ENCODE data around the gene HEATR5A. TPM values are rescaled to one million over a fixed set of nuclear protein-coding genes. Genes with fewer than 3 reads are reported as not detected.
"Not testable (repeated sequence)": the region's sequence is repeated elsewhere in the genome, so short reads cannot be mapped to it uniquely, and the experiment has no call there.

Gene HEATR5A
- total and polyA plus RNA-seq, 10 of the 15 experiments (the other 5 are each of a cell fraction or from before 2014, with no cell fraction given) = 5.1 to 37.1 (median 13.8) TPM

DNA sequence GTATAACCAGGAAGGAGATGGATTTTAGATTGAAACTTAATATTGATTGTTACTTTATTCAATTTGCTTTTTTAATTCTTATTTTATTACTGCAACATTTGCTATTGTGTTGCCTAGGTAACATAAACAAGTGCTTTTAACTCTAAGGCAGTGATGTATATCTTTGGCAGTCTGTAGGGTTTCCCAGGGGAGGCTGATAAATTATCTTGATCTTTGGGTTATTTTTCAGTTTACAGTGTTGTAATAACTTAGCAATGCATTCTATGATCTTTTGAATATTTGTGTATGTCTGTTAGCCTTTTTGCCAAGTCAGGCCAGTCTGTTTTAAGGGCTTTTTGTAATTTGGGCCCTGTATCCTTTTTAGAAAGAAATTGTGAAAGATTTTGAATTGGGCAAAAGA, 44.8 kb upstream of the HEATR5A start:
- ChIA-PET RAD21 (ENCODE audit: unreplicated experiment) (no interaction called here), SMC1A (ENCODE audit: uncharacterized antibody, unreplicated experiment) (interaction anchor here (0.7 to 0.9 kb wide), 2 partner anchors 11 to 341 kb away, joined by 3 read pairs; no protein-coding TSS in a partner anchor), POLR2A (no interaction called here), CTCF (no interaction called here)
- Histone ChIP-seq H3K4me1 (ENCODE audit: control insufficient read depth, insufficient read depth, low read length) (no peaks in the 10 kb centered on the region; the same call in 1 of the 2 replicates), H3K36me3 (ENCODE audit: control insufficient read depth in 2 of 2, insufficient read depth in 2 of 2, low read length in 1 of 2) (no peaks in the 10 kb centered on the region), H3K79me2 (ENCODE audit: control insufficient read depth, insufficient read depth, low read length) (no peaks in the 10 kb centered on the region), H3K9me3 (replicated peaks; ENCODE audit: control insufficient read depth, insufficient read depth, low read length) (no peaks in the 10 kb centered on the region), H4K20me1 (ENCODE audit: control insufficient read depth, insufficient read depth) (no peaks in the 10 kb centered on the region), H3K27ac (ENCODE audit: control insufficient read depth, insufficient read depth) (no peak overlapping the region), H3K4me3 (no peak overlapping the region), H3K9ac (ENCODE audit: control insufficient read depth, insufficient read depth, low read length) (no peak overlapping the region), H3K27me3 (replicated peaks in 1 of 2; ENCODE audit: control insufficient read depth in 2 of 2, insufficient read depth in 2 of 2, low read length in 1 of 2) (no peaks in the 10 kb centered on the region), H3K4me2 (ENCODE audit: control insufficient read depth, insufficient read depth) (no peak overlapping the region), H2AFZ (ENCODE audit: control insufficient read depth, low read depth, low read length) (no peak overlapping the region)
- BruUV-seq (replicated peaks) = no TSS peak
- TF ChIP-seq, protein P1, sequence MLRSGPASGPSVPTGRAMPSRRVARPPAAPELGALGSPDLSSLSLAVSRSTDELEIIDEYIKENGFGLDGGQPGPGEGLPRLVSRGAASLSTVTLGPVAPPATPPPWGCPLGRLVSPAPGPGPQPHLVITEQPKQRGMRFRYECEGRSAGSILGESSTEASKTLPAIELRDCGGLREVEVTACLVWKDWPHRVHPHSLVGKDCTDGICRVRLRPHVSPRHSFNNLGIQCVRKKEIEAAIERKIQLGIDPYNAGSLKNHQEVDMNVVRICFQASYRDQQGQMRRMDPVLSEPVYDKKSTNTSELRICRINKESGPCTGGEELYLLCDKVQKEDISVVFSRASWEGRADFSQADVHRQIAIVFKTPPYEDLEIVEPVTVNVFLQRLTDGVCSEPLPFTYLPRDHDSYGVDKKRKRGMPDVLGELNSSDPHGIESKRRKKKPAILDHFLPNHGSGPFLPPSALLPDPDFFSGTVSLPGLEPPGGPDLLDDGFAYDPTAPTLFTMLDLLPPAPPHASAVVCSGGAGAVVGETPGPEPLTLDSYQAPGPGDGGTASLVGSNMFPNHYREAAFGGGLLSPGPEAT (IDR thresholded peaks at IDR 0.05; ENCODE audit: low read depth) = no peak
- TF ChIP-seq RB1 (IDR thresholded peaks at IDR 0.05; ENCODE audit: borderline replicate concordance) = no peak
- TF ChIP-seq, protein P2, sequence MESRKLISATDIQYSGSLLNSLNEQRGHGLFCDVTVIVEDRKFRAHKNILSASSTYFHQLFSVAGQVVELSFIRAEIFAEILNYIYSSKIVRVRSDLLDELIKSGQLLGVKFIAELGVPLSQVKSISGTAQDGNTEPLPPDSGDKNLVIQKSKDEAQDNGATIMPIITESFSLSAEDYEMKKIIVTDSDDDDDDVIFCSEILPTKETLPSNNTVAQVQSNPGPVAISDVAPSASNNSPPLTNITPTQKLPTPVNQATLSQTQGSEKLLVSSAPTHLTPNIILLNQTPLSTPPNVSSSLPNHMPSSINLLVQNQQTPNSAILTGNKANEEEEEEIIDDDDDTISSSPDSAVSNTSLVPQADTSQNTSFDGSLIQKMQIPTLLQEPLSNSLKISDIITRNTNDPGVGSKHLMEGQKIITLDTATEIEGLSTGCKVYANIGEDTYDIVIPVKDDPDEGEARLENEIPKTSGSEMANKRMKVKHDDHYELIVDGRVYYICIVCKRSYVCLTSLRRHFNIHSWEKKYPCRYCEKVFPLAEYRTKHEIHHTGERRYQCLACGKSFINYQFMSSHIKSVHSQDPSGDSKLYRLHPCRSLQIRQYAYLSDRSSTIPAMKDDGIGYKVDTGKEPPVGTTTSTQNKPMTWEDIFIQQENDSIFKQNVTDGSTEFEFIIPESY (IDR thresholded peaks at IDR 0.05) = no peak
- DNase-seq (ENCODE audit: low read depth, low spot score) = no peak
- in situ Hi-C loops (cut with MboI) (no loop called here), intact Hi-C loops (cut with micrococcal nuclease; ENCODE audit: unreplicated experiment) (no loop called here)
- FAIRE-seq = no peak
- ATAC-seq = no peak

DNA sequence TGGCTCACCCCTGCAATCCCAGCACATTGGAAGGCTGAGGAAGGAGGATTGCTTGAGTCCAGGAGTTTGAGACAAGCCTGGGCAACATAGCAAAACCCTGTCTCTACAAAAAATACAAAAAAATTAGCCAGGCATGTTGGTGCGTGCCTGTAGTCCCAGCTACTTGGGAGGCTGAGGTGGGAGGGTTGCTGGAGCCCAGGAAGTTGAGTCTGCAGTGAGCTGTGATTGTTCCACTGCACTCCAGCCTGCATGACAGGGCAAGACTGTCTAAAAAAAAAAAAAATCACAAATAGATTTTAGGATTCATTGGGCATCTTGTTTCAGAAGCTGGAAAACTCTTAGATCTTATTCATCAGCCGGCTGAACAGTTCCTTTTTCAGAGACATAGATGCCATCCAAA, 42.1 kb upstream of the HEATR5A start:
- H3K9ac ChIP-seq (ENCODE audit: control insufficient read depth, insufficient read depth, low read length); POLR2A ChIA-PET; H3K4me3 ChIP-seq; H3K27me3 ChIP-seq (replicated peaks in 1 of 2; ENCODE audit: control insufficient read depth in 2 of 2, insufficient read depth in 2 of 2, low read length in 1 of 2); BruUV-seq (replicated peaks); ATAC-seq; H3K4me2 ChIP-seq (ENCODE audit: control insufficient read depth, insufficient read depth); H2AFZ ChIP-seq (ENCODE audit: control insufficient read depth, low read depth, low read length); DNase-seq (ENCODE audit: low read depth, low spot score); intact Hi-C loops (cut with micrococcal nuclease; ENCODE audit: unreplicated experiment); H3K36me3 ChIP-seq (ENCODE audit: control insufficient read depth in 2 of 2, insufficient read depth in 2 of 2, low read length in 1 of 2); H3K27ac ChIP-seq (ENCODE audit: control insufficient read depth, insufficient read depth); H4K20me1 ChIP-seq (ENCODE audit: control insufficient read depth, insufficient read depth); H3K9me3 ChIP-seq (replicated peaks; ENCODE audit: control insufficient read depth, insufficient read depth, low read length); in situ Hi-C loops (cut with MboI); FAIRE-seq; H3K4me1 ChIP-seq (ENCODE audit: control insufficient read depth, insufficient read depth, low read length); H3K79me2 ChIP-seq (ENCODE audit: control insufficient read depth, insufficient read depth, low read length): not testable (repeated sequence)
- ChIA-PET CTCF (interaction anchor here (1.1 to 1.2 kb wide), 3 partner anchors 10 to 792 kb away, joined by 3 to 7 read pairs (median 4); no protein-coding TSS in a partner anchor), SMC1A (ENCODE audit: uncharacterized antibody, unreplicated experiment) (interaction anchor here (0.6 to 1.1 kb wide), 5 partner anchors 9 to 201 kb away, joined by 3 to 4 read pairs (median 3); no protein-coding TSS in a partner anchor), RAD21 (ENCODE audit: unreplicated experiment) (interaction anchor here (1.4 kb wide), 1 partner anchor 11 kb away, joined by 4 read pairs; no protein-coding TSS in a partner anchor)
- WGBS (ENCODE audit: insufficient coverage, insufficient replicate concordance, low lambda C conversion rate, missing lambda C conversion rate) = 85% methylated on average over 2 of the region's 2 CpGs
